ENCODE results near the gene DDX25. TPM values are rescaled to one million over a fixed set of nuclear protein-coding genes. Genes with fewer than 3 reads are reported as not detected.

The DDX25 gene
- total and polyA plus RNA-seq, 9 of the 15 experiments (the other 6 are each of a cell fraction or from before 2014, with no cell fraction given): not detected

DNA sequence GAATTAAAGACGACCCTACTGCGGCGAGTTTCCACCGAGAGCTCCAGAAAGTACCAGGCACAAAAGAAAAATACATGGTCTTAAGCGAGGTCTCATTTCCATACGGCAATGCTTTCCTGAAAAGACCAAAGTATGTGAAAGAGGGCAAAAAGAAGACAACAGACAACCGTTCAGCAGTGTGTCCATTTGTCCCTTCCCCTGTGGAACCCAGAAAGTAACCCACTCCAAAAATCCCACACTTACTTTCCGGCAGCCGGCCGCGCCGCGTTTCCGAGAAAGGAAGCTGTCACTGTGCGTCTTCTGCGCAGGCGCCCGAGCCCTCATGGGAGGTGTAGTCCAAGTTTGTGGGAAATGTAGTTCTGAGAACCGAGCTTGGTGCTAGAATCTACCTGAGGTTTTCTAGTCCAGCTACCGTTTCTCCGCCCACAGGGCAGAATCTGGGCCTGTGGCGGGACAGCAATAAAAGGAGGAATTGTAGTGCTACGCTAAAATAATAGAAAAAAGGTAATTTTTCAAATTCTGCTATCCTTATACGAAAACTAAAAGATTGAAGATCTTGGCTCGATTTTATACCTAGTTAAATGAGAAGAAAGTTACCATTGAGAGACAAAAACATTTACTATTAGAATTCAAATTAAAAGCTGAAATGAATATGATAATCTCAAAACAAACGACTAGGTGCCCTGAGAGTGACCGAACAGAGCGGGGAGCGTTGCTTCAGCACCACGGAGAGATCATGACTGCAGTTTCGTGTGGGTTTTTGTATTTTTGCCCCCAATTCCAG lies 1.2 kb upstream of the DDX25 start, which contains the start of gene PUS3 (continued):
- TF ChIP-seq ZNF699 (CRISPR knock-in tag; IDR thresholded peaks at IDR 0.05; ENCODE audit: insufficient replicate concordance) (no peak), ZNF133 (CRISPR knock-in tag; IDR thresholded peaks at IDR 0.05) (no peak), ZNF23 (CRISPR knock-in tag; IDR thresholded peaks at IDR 0.05) (no peak), TARDBP (IDR thresholded peaks at IDR 0.05) (no peak), ETS2 (tag; IDR thresholded peaks at IDR 0.05; ENCODE audit: borderline replicate concordance, poor library complexity, severe bottlenecking) (no peak), TCF7L2 (IDR thresholded peaks at IDR 0.05; ENCODE audit: low read depth, low read length) (no peak), DMBX1 (CRISPR knock-in tag; IDR thresholded peaks at IDR 0.05; ENCODE audit: borderline replicate concordance) (no peak), HCFC1 (IDR thresholded peaks at IDR 0.05; ENCODE audit: low read depth, low read length) (peak; percentile 93), TFAM (CRISPR knock-in tag; conservative IDR thresholded peaks at IDR 0.05) (no peak), NCOA4 (IDR thresholded peaks at IDR 0.05; ENCODE audit: partially characterized antibody) (no peak), ZC3H4 (CRISPR knock-in tag; IDR thresholded peaks at IDR 0.05; ENCODE audit: borderline replicate concordance) (no peak), ZNF174 (CRISPR knock-in tag; IDR thresholded peaks at IDR 0.05) (no peak), TAF7 (tag; IDR thresholded peaks at IDR 0.05) (no peak), ATF7 (IDR thresholded peaks at IDR 0.05) (peak; percentile 62), ZNF445 (CRISPR knock-in tag; IDR thresholded peaks at IDR 0.05; ENCODE audit: low read depth) (no peak), SIN3A (IDR thresholded peaks at IDR 0.05; ENCODE audit: borderline replicate concordance in 2 of 2, control insufficient read depth in 1 of 2, low read depth in 2 of 2, low read length in 2 of 2) (no peak), ATF1 (CRISPR knock-in tag; IDR thresholded peaks at IDR 0.05) (no peak), ATF1 (tag; IDR thresholded peaks at IDR 0.05) (peak; percentile 91)
- TF ChIP-seq, protein P1, sequence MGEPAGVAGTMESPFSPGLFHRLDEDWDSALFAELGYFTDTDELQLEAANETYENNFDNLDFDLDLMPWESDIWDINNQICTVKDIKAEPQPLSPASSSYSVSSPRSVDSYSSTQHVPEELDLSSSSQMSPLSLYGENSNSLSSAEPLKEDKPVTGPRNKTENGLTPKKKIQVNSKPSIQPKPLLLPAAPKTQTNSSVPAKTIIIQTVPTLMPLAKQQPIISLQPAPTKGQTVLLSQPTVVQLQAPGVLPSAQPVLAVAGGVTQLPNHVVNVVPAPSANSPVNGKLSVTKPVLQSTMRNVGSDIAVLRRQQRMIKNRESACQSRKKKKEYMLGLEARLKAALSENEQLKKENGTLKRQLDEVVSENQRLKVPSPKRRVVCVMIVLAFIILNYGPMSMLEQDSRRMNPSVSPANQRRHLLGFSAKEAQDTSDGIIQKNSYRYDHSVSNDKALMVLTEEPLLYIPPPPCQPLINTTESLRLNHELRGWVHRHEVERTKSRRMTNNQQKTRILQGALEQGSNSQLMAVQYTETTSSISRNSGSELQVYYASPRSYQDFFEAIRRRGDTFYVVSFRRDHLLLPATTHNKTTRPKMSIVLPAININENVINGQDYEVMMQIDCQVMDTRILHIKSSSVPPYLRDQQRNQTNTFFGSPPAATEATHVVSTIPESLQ (CRISPR knock-in tag; IDR thresholded peaks at IDR 0.05): no peak
- TF ChIP-seq, protein P2, sequence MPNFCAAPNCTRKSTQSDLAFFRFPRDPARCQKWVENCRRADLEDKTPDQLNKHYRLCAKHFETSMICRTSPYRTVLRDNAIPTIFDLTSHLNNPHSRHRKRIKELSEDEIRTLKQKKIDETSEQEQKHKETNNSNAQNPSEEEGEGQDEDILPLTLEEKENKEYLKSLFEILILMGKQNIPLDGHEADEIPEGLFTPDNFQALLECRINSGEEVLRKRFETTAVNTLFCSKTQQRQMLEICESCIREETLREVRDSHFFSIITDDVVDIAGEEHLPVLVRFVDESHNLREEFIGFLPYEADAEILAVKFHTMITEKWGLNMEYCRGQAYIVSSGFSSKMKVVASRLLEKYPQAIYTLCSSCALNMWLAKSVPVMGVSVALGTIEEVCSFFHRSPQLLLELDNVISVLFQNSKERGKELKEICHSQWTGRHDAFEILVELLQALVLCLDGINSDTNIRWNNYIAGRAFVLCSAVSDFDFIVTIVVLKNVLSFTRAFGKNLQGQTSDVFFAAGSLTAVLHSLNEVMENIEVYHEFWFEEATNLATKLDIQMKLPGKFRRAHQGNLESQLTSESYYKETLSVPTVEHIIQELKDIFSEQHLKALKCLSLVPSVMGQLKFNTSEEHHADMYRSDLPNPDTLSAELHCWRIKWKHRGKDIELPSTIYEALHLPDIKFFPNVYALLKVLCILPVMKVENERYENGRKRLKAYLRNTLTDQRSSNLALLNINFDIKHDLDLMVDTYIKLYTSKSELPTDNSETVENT (CRISPR knock-in tag; IDR thresholded peaks at IDR 0.05): no peak
- TF ChIP-seq, protein P3, sequence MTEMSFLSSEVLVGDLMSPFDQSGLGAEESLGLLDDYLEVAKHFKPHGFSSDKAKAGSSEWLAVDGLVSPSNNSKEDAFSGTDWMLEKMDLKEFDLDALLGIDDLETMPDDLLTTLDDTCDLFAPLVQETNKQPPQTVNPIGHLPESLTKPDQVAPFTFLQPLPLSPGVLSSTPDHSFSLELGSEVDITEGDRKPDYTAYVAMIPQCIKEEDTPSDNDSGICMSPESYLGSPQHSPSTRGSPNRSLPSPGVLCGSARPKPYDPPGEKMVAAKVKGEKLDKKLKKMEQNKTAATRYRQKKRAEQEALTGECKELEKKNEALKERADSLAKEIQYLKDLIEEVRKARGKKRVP (CRISPR knock-in tag; IDR thresholded peaks at IDR 0.05): no peak
- TF ChIP-seq, protein P4, sequence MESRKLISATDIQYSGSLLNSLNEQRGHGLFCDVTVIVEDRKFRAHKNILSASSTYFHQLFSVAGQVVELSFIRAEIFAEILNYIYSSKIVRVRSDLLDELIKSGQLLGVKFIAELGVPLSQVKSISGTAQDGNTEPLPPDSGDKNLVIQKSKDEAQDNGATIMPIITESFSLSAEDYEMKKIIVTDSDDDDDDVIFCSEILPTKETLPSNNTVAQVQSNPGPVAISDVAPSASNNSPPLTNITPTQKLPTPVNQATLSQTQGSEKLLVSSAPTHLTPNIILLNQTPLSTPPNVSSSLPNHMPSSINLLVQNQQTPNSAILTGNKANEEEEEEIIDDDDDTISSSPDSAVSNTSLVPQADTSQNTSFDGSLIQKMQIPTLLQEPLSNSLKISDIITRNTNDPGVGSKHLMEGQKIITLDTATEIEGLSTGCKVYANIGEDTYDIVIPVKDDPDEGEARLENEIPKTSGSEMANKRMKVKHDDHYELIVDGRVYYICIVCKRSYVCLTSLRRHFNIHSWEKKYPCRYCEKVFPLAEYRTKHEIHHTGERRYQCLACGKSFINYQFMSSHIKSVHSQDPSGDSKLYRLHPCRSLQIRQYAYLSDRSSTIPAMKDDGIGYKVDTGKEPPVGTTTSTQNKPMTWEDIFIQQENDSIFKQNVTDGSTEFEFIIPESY (CRISPR knock-in tag; IDR thresholded peaks at IDR 0.05): no peak

Measured in K562 (cell line).